Stimulated activated CD8-positive, alpha-beta memory T cell treated with anti-CD3 and anti-CD28 coated beads, Interleukin-7, amount 100 ng/mL, for 4 hours (primary cell): ENCODE data around the gene CLEC16A.
"Not testable (repeated sequence)": the region's sequence is repeated elsewhere in the genome, so short reads cannot be mapped to it uniquely, and the experiment has no call there.

ENCODE experiments used
- DNase-seq, 2 donors: peaks; one replicate each; pipeline ENCODE4 v3.0.0-alpha.2; 2020; ENCODE audit warnings: low read depth in 2 of 2

CLEC16A gene

DNA sequence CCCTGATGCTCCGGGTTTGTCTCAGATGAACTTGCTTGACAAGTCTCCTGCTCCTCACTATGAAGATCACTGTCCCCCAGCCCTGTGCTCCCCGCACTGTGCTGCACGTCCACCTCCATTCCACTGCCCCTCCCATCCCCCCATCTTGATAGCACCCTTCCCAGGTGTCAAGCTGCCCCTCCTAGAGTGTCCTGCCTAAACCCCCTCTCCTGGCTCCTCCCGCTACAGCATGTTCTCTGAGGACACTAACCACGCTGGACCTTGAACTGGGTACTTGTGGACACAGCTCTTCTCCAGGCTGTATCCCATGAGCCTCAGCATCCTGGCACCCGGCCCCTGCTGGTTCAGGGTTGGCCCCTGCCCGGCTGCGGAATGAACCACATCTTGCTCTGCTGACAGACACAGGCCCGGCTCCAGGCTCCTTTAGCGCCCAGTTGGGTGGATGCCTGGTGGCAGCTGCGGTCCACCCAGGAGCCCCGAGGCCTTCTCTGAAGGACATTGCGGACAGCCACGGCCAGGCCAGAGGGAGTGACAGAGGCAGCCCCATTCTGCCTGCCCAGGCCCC, 20.6 kb upstream of the CLEC16A start:
- DNase-seq, result no peak

DNA sequence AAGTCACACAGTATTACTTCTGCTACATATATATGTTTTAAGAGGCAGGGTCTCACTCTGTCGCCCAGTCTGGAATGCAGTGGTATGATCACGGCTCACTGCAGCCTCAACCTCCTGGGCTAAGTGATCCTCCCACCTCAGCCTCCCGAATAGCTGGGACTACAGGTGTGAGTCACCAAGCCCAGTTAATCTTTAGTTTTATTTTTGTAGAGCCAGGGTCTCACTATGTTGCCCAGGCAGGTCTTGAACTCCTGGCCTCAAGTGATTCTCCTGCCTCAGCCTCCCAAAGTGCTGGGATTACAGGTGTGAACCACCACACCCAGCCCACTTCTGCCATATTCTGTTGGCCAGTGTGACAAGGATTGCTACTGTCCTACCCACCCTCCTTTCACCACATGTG, 19.1 kb upstream of the CLEC16A start:
- DNase-seq, result not testable (repeated sequence)

DNA sequence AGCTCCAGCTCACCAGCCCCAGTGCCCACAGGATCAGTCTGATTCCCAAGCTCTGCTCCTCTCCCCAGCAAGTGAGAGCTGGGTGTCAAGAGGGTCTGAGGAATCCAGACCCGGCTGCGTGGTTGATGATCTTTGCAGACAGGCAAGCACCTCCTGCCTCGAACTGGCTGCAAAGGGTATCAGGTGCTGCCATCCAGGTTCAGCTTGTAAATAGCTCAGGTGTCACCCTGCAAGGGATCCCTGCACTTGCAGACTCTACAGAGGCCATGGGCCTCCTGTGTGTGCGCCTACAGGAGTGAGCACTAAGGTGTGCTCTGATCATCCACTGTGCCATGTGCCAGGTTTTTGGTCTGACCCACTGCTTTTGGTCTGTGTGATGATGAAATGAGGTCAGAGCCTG, 18.3 kb upstream of the CLEC16A start:
- DNase-seq, result no peak

DNA sequence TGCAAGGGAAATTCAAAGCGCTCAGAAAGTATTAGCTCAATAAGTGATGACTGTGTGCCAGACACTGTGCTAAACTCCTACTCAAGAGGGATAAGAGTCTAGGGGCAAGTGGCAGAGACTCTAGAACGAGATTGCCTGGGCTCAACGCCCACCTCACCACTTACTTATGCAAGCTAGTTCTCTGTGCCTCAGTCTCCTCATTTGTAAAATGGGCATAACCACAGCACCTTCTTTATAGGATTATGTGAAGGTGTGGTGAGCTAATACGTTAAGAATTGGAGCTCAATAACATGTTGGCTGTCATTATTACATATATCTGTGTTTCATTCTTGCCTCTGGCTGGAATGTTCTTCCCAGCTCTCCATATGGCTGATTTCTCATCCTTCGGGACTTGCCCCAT, 17.5 kb upstream of the CLEC16A start:
- no peak for DNase-seq

DNA sequence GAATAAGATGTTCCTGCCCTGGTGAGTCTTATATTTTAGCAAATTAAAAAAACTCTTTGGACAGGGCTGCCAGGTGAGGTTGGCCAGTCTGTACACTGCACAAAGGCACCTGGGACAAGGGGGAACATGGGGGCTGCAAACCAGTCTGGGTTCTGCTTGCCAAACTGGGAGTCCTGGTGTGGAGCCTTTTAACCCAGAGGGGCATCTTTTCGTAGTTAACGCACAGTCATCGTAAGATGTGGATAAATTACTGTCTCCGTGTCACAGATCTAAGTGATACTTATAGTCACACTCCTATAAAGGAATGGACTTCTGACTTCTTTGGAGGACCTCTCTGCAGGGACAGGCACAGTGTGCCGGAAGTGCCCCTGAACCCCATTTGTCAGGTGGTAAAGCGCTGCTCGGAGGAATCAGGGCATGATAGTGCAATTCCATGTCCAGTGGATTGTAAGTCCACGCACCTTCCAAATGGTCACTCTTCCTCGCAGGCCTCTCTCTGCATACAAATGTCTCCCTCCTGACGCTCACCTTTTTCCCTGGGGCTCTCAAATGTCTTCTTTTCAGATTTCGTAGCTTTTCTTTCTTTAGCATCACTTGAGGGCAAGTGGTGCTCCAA, 16.8 kb upstream of the CLEC16A start:
- no peak for DNase-seq

DNA sequence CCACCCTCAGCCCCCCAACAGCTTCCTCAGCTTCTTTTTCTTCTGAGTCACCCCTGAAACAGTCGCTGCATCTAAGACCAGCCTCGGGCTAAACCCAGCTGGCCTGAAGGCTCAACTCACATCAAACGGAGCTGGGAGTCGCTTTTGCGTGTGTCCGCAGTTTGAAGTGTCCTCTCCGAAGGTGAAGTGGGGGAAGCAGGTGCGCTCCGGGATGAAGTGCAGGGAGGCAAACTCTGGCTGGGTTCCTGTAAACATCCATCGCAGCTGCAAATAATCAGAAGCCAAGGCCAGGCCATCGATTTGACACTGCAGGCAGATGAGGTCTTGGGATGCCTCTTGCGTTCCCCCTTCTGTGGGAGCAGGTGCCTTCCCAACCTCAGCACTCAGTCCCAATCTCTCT, 15.3 kb upstream of the CLEC16A start:
- not testable (repeated sequence) for DNase-seq

DNA sequence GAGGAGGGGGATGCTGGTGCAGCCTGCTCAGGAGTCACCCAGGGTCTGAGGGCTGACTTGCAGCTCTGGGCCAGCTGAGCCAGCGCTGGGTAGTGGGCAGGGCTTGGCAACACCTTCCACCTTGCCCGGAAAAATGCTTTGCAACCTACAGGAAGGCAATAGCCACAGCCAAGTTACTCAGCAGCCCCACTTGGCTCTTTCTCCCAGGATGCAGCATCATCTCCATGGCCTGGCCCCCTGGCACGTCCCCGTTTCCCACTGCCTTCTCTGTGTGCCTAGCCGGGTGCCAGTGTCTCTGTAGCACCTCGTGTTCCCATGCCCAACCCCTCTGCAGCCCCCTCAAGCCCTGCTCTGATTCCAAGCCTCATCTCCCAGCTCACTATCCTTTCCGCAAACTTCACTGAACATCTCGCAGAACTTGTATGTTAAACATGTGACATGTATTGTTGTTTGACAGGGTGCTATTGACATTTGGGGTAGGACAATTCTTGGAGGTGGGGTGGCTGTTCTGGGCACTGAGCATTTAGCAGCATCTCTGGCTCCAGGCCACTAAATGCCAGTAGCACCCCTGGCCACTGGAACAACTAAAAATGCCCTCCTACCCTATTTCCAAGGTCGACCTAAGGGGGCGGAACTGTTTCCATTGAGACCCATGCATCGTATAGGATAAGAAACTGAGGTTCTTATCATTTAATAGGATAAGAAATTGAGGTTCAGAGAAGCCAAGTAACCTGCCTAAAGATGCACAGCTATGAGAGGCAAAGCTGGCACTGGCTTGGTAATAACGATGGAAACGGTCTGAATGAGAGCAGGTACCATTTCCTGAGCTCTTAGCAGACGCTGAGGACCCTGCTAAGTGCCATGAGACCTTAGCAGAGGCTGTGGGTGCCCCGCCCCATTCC, 14.3 kb upstream of the CLEC16A start:
- DNase-seq, result no peak

DNA sequence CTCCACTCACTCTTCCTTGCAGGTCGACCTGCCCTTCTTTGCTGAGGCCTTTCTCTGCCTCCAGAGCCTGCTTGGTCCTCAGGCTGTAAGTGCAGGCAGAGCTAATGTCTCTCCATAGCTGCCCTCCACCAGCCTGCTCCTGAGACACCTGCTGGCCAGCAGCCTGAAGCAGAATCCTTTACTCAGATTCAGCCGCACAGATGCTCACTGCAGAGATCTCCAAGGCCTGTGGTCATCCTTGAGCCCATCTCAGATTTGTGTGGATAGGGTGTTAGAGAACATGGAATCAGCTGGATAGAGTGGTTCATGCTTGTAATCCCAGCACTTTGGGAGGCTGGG, 13.6 kb upstream of the CLEC16A start:
- DNase-seq, result no peak

DNA sequence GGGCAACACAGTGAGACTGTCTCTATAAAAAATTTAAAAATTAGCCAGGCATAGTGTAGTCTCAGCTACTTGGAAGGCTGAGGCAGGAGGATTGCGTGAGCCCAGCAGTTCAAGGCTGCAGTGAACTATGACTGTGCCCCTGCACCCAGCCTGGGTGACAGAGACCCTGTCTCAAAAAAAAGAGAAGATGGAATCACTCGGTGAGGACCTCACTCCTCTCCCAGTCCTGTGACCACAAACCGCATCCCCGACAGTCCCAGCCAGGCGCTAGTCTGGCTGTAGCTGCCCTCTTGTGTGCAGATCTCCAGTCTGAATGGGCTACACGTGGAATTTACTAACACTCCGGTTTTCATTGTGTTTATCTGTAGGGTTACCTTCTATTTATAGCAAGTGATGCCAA, 13.2 kb upstream of the CLEC16A start:
- no peak for DNase-seq

DNA sequence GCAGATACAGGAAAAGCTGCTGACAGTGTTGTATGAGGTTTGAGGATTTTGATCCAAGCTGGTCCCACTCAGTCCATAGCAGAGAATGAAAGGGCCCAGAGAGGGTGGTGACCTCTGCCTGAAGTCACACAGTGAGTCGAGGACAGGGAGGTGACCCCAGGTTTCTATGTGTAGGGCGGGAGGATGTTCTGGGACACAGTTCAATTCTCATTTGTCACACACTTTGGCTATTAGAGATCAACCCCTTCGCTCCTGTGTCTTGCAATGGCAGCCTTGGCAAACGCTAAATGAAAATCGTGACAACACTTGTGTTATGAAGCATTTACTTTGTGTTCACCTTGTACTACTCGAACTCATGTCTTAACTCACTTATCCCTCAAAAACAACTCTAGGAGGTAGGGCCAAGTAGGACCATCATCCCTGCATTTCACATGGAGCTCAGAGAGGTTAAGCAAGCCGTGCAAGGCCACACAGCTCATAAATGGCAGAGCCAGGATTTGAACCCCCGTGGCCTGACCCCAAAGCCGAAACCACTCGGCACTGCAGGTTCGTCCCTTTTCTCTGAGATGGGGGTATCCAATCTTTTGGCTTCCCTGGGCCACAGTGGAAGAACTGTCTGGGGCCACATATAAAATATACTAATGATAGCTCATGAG, 12.3 kb upstream of the CLEC16A start:
- DNase-seq, result no peak

DNA sequence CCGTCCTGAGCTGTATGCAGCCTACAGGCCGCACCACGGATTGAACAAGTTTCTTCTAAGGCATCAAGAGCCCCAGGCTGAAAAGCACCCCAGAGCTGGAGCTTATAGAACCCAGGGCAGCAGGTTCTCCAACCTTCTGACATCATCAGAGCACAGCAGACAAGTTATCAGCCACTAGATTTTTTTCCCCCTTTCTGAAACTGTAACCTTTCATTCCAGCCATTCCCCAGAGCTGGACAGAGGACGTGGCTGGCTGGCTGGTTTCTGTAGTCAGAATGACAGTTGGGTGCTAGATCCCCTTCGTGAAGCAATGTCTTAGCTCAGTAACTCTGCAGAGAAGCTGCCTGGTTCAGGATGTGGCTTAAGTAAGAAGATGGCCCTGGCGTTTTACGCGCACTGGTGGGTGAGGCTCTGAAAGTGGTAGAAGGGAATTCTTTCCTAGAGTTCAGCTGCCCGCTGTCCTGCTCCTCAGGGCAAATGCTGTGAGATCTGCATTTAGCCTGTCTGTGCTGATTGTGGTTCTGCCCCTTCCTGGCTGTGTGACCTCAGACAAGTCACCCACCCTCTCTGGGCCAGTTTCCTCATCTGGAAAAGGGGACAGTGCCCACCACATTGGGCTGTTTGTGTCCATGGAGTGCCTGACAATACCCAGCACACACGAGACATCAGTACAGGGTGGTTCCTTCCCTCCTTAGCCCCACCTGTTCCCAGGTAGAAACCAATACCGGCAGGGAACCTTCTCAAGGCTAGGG, 11.2 kb upstream of the CLEC16A start:
- no peak for DNase-seq

DNA sequence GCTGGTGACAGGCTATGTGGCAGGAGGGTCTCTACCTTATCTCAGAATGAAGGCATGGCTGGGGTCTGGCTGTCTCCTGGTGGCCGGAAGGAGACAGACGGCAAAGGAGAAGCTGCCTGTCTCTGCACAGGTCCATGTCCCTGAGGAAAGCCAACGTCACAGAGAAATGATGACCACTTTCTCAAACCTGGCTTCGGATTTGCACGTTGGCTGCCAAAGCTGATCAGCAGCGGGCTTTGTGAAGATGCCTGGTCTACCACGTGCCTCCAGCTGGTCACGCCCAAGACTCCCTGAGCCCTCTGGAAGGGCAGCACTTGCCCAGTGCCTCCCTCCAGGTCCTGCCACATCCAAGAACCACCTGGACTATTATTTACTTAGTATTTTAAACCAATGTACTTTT, 10.5 kb upstream of the CLEC16A start:
- no peak for DNase-seq

DNA sequence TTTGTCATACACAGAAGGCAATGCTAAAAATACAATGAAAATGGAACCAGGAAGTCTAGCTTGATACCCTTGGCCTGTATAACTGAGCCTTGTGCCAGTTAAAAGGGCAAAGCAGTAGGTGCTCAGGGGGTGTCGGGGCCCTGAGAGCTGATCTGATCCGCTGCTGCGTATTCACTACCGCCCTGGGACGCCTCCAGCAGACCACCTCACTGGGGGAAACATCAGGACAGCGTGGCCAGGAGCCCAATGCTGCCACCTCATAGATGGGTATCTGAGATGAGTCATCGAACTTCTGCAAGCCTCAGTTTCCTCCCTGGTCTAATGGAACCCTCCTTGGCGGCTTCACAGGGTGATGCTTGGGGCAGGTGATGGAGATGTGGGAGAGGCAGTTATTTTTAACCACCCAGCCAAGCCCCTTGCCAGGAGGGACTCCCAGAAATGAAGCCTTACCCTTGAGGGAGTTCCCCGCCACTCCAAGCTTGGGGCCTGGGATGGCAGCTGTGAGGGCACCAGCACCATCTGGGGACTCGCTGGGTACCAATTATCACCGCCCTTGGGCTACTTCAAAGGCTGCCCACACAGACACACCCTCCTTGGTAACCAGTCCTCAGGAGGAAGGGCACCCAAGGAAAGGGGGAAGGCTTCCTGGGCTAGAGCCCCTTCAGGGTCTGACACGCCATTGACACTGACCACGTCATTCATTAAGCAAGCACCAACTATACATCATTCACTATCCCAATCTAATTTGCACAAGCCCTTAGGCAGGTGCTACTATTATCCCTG, 9.8 kb upstream of the CLEC16A start:
- no peak for DNase-seq

DNA sequence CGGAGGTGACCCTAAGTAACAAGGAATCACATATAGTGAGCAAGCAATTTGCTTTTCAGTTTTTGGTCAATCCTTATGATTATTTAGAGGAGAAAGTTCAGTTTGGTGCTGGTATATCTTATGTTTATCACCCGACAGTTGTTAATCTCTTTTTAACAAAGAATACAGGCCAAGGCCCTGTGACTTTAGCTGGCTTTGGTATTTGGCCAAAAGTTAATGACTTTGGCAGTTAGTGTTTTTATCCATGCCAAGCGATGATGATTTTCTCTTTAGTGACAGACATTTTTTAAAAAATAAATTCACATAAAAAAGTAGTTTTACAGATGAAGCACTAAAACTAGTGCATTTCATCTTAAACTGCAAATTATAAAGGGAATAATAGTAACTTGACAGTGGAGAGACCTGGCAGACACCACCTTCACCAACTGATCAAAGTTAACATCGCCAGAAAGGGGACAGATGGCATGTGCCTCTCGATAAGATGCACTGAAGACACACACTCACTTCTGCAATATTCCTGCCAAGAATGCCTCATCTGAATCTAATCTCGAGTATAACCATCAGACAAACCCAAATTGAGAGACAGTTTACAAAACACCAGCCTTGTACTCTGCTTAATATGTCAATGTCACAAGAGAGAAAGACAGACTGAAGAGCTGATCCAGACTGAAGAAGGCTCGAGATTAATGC, 9.0 kb upstream of the CLEC16A start:
- DNase-seq, result no peak

DNA sequence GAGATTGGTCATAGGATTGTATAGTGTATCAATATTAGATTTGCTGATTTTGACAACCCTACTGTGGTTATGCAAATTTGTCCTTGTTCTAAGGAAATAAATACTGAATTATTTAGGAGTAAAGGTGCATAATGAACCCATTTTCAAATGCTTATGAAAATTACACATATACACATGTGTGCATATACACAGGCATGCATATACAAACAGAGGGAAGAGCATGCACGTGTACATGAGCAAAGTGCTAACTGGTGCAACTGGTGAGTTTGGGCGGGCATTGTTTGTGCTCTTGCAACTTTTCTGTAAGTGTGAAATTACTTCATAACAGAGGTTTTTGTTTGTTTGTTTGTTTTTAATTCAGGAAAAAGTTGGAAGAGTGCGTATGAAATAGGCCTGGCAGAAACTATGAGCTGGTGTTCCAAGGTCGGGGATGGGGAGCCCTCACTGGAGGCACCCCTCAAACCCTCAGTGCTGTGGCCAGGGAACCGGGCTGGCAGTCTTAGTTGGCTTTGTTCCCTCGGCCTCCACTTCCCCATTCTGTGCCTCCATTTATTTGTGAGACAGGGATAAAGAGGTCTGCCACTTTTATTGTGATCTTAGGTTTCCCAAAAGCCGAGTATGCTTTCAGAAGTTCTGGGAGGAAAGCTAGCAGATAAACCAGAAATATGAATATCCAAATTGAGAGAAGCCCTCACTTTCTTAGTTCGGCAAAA, 7.9 kb upstream of the CLEC16A start:
- DNase-seq, result no peak

DNA sequence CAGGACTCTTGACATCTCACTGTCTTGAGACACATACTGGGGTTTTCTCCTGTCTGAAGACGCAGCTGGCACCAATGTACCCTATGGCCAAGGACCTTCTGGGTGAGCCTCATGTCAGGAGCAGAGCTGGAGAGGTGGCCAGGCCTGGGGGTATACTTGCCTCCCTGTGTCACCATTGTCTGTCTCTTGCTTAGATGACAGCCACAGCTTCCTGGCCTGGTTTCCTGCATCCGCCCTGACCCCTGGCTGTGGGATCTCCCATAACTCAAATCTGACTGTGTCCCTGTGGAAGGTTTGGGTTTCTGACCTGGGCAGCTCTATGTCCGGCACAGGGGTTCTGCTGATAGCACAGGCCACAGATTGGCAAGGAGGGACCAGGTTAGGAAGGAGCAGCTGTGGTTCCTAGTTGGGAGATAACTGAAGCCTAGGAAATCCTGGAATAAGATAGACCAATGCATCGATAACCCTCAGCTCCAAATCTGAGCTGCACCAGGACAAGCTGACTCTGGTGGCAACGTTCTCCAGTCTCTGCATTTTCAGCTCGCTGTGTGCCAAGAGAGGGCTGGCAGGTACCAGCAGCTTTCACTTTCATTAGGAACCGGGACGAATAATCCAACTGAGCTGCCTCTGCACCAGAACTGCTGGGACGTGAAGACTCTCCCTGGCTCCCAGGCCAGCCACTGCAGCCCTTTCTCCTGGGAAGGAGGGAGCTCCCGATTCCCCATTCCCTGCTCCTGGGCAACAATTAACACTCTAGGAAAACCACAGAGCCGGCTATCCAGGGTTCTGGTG, 7.1 kb upstream of the CLEC16A start:
- DNase-seq, result no peak

DNA sequence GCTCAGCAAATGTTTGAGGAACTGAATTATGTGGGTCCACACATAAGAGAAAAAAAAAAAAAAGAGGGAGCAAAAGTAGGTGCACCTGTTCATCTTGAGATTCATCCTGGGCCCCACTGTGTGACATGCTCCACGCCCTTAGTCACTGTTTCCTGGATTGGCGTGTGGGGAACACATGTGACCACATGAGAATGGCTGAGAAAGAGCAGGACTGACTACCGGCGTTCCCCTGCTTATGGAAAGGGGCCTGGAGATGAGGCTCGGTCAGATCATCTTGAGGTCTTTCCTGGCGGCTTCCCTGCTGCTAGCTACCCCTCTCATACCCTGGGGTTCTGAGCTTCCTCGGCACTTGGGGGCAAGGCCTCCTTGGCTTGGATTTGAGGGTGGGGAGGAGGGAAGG, 6.0 kb upstream of the CLEC16A start:
- DNase-seq, result no peak

DNA sequence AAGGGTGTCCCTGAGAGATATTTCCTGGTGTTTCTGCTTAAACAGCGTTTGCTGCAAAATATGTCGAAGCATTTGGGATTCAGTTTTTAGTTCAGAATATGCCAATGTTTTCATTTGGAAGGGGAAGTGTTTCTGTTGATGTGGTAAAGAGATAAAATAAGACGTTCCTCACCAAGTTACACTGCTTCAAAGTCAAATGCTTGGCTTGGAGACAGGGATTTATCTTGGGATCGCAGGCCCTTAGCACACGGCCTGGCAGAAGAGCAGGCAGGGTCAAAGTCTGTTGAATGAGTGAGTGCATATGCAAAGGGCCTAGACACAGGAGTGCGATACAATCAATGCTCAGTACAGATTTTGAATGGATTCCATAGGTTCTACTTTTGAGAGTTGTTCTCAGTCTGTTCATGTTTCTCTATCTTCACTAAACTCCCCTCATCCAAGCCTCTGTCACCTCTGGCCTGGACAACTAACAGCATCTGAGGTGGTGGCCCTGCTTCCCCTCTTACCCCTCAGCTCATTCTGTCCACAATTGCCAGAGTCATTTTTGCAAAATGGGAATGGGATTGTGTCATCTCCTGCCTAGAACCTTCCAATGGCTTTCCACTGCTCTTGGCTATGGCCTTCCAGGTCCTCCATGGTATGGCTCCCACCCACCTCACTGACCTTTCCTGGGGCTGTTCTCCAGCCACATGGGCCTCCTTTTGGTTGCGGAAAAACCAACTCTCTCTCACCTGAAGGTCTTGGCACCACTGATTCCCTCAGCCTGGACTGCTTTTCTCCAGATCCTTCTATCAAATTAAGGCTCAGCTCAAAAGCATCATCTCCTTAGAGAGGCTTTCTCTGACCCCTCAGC, 5.3 kb upstream of the CLEC16A start:
- DNase-seq, result no peak
